WTC11 (cell line): Measurements from ENCODE around the gene CUEDC1. TPM values are rescaled to one million over a fixed set of nuclear protein-coding genes. Genes with fewer than 3 reads are reported as not detected.

Experiments used
- ATAC-seq: fragments of 200-7000 bp; cut with Tn5 transposase; 2 replicates; pipeline ENCODE4 v1.10.0; 2021; ENCODE audit warnings: mild to moderate bottlenecking, moderate library complexity
- CTCF ChIA-PET: fragments of 300-600 bp; sonication (Branson Sonifier 250); formaldehyde crosslinking; loops from one replicate; lab custom pipeline; 2021; ENCODE audit warnings: antibody characterized with exemption; lab: Charles Lee
- POLR2A ChIA-PET: fragments of 350-600 bp; sonication (Branson Sonifier 250); formaldehyde crosslinking; loops from one replicate; lab custom pipeline; 2021; ENCODE audit warnings: antibody characterized with exemption; lab: Charles Lee
- DNase-seq: peaks from one replicate; pipeline ENCODE4 v3.0.0; 2021; ENCODE audit warnings: low spot score
- H3K27ac Mint-ChIP-seq: 2 replicates; pipeline ENCODE4 v1.8.0; 2021; ENCODE audit warnings: mixed read lengths
- H3K27me3 Mint-ChIP-seq: 2 replicates; pipeline ENCODE4 v1.8.0; 2021; ENCODE audit warnings: low read depth, mild to moderate bottlenecking, moderate library complexity, mixed read lengths
- H3K36me3 Mint-ChIP-seq: 2 replicates; pipeline ENCODE4 v1.8.0; 2021; ENCODE audit warnings: mixed read lengths
- H3K4me1 Mint-ChIP-seq: 2 replicates; pipeline ENCODE4 v1.8.0; 2022; ENCODE audit warnings: mixed read lengths
- H3K4me3 Mint-ChIP-seq: 2 replicates; pipeline ENCODE4 v1.8.0; 2021; ENCODE audit warnings: mild to moderate bottlenecking, moderate library complexity, mixed read lengths
- H3K9me3 Mint-ChIP-seq: 2 replicates; pipeline ENCODE4 v1.8.0; 2021; ENCODE audit warnings: mixed read lengths
- AR ChIP-seq: fragments of 250-450 bp; sonication (Bioruptor Pico); IDR thresholded peaks from 2 replicates; pipeline ENCODE4 v1.9.0; 2021; ENCODE audit warnings: mild to moderate bottlenecking
- ATF2 ChIP-seq: sonication (generic); formaldehyde crosslinking; IDR thresholded peaks from 2 replicates; pipeline ENCODE4 v1.8.1; 2022; ENCODE audit warnings: low read depth, missing genetic modification reagents, borderline replicate concordance
- CTCF ChIP-seq: fragments of 200-600 bp; IDR thresholded peaks from 2 replicates; pipeline ENCODE4 v1.8.0; 2022; ENCODE audit warnings: antibody characterized with exemption
- E2F1 ChIP-seq: sonication (generic); formaldehyde crosslinking; IDR thresholded peaks from 2 replicates; pipeline ENCODE4 v1.8.0; 2022; ENCODE audit warnings: mild to moderate bottlenecking, missing genetic modification reagents
- ESRRA ChIP-seq: sonication (generic); formaldehyde crosslinking; IDR thresholded peaks from 2 replicates; pipeline ENCODE4 v1.8.1; 2022; ENCODE audit warnings: mild to moderate bottlenecking, missing genetic modification reagents, borderline replicate concordance
- FOXJ3 ChIP-seq: sonication (generic); formaldehyde crosslinking; IDR thresholded peaks from 2 replicates; pipeline ENCODE4 v1.9.0; 2021; ENCODE audit warnings: missing genetic modification reagents, mild to moderate bottlenecking, borderline replicate concordance
- GABPB1 ChIP-seq: sonication (generic); formaldehyde crosslinking; IDR thresholded peaks from 2 replicates; pipeline ENCODE4 v1.8.1; 2023; ENCODE audit warnings: mild to moderate bottlenecking, missing genetic modification reagents
- HMGA2 ChIP-seq: fragments of 250-450 bp; sonication (Bioruptor Pico); IDR thresholded peaks from 2 replicates; pipeline ENCODE4 v1.4.0; 2021; ENCODE audit warnings: mild to moderate bottlenecking, moderate library complexity
- NR1H2 ChIP-seq: sonication (generic); formaldehyde crosslinking; IDR thresholded peaks from 2 replicates; pipeline ENCODE4 v1.9.0; 2021; ENCODE audit warnings: mild to moderate bottlenecking, moderate library complexity, missing genetic modification reagents
- NR3C1 ChIP-seq: sonication (generic); formaldehyde crosslinking; conservative IDR thresholded peaks from 2 replicates; pipeline ENCODE4 v1.8.1; 2023; ENCODE audit warnings: low read depth, mild to moderate bottlenecking, missing genetic modification reagents
- PREB ChIP-seq: sonication (generic); formaldehyde crosslinking; IDR thresholded peaks from 2 replicates; pipeline ENCODE4 v1.8.1; 2022; ENCODE audit warnings: mild to moderate bottlenecking, missing genetic modification reagents, moderate library complexity, borderline replicate concordance
- STAT6 ChIP-seq: sonication (generic); formaldehyde crosslinking; conservative IDR thresholded peaks from 2 replicates; pipeline ENCODE4 v1.8.1; 2023; ENCODE audit warnings: mild to moderate bottlenecking, low read depth, missing genetic modification reagents, moderate library complexity
- TCF7 ChIP-seq: sonication (generic); formaldehyde crosslinking; IDR thresholded peaks from 2 replicates; pipeline ENCODE4 v1.8.0; 2022; ENCODE audit warnings: mild to moderate bottlenecking, low read depth, missing genetic modification reagents, moderate library complexity
- USF2 ChIP-seq: sonication (generic); formaldehyde crosslinking; IDR thresholded peaks from 2 replicates; pipeline ENCODE4 v1.8.1; 2023; ENCODE audit warnings: mild to moderate bottlenecking, missing genetic modification reagents, moderate library complexity
- ZNF425 ChIP-seq: fragments of 250-450 bp; sonication (Bioruptor Pico); conservative IDR thresholded peaks from 2 replicates; pipeline ENCODE4 v1.9.0; 2021; ENCODE audit warnings: mild to moderate bottlenecking
- ZNF671 ChIP-seq: fragments of 250-450 bp; sonication (Bioruptor Pico); IDR thresholded peaks from 2 replicates; pipeline ENCODE4 v1.8.0; 2021; ENCODE audit warnings: mild to moderate bottlenecking
- total RNA-seq: library from RNA; stranded (reverse); gene quantifications from 3 replicates; pipeline ENCODE4 v1.2.3, GENCODE V29; 2021

Gene CUEDC1
- total RNA-seq, 1 experiment from 2014 or later: 12.2 TPM

GRCh38 chr17:57902800-57903759 is 52.1 kb downstream of the CUEDC1 start:
- H3K4me1 Mint-ChIP-seq: peaks cover 59% of the 10 kb centered on the region
- no peak for DNase-seq
- TF ChIP-seq GABPB1 (peak; percentile 61), AR (CRISPR knock-in tag) (no peak), PREB (CRISPR knock-in tag) (0 out of 2 replicates have a peak, but pooled peaks have one; percentile 20)
- TF ChIP-seq, all 79 proteins: peak for 2
- Mint-ChIP-seq H3K36me3 (no peaks in the 10 kb centered on the region), H3K9me3 (no peaks in the 10 kb centered on the region), H3K4me3 (no peak overlapping the region), H3K27me3 (no peaks in the 10 kb centered on the region), H3K27ac (peak overlapping the region; percentile 71; the same call in 1 of the 2 replicates)
- ATAC-seq: no peak
- POLR2A ChIA-PET: no interaction called here
- CTCF ChIA-PET: interaction anchor here (0.7 to 3.1 kb wide), 7 partner anchors 10 to 114 kb away, joined by 3 to 33 read pairs (median 7); partner anchors contain the start of gene CUEDC1

GRCh38 chr17:57902117-57902799 is 53.0 kb downstream of the CUEDC1 start:
- Mint-ChIP-seq H3K9me3 (no peaks in the 10 kb centered on the region), H3K27me3 (no peaks in the 10 kb centered on the region), H3K36me3 (no peaks in the 10 kb centered on the region), H3K4me1 (peaks cover 63% of the 10 kb centered on the region), H3K4me3 (no peak overlapping the region), H3K27ac (no peak overlapping the region)
- DNase-seq (no peak), ATAC-seq (no peak)
- CTCF ChIA-PET: no interaction called here
- POLR2A ChIA-PET: no interaction called here
- TF ChIP-seq ZNF425 (CRISPR knock-in tag) (no peak), ZNF671 (no peak), USF2 (no peak), NR3C1 (CRISPR knock-in tag) (no peak), CTCF (no peak), ESRRA (no peak), NR1H2 (CRISPR knock-in tag) (no peak), FOXJ3 (CRISPR knock-in tag) (no peak), ATF2 (no peak), HMGA2 (CRISPR knock-in tag) (no peak), STAT6 (CRISPR knock-in tag) (no peak), E2F1 (CRISPR knock-in tag) (no peak), TCF7 (CRISPR knock-in tag) (no peak)
